ENCODE measurements around the gene SLC9A1.
"Not testable (repeated sequence)": the region's sequence is repeated elsewhere in the genome, so short reads cannot be mapped to it uniquely, and the experiment has no call there.

Gene SLC9A1

GRCh38 chr1:27132624-27133023 lies 22.3 kb downstream of the SLC9A1 start:
- no peak for DNase-seq (ENCODE audit: low read depth)

DNA sequence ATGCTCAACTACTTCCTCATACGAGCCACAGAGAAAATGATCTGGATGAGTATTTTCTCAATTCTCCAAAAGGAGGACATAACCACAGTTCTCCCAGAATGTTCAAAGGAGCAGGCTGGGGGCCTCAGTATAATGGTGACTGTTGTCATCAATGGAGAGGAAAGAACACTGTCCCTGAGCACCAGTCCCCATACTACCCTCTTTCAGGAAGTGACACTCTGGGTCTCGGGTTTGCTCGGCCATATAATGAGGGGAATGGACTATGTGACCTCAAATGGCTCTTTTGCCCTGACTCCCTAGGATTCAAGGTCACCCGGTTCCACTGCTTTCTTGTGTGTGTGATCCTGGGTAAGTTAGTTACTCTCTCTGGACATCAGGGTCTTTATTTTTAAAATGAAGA lies 22.8 kb downstream of the SLC9A1 start:
- DNase-seq (ENCODE audit: low read depth): no peak

DNA sequence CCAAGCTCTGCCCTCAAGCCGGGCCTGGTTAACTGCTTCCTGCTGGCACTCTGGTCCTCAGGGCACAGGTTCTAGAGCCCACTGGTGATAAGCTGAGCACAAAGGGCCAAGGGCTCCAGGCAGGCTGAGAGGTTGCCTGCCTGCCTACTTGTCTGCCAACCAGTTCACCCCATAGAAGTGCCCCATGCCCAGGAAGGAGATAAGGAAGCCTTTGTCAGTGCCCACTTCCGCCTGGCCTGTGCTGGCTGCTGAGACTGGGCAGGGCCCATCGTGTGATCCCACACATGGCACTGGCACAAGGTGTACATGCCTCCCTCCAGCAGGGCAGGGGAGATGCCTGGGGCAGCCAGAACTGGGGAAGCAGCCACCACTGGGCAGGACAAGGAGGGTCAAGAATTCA lies 24.1 kb downstream of the SLC9A1 start:
- no peak for DNase-seq (ENCODE audit: low read depth)

GRCh38 chr1:27129225-27129624 lies 25.7 kb downstream of the SLC9A1 start:
- DNase-seq (ENCODE audit: low read depth): no peak

DNA sequence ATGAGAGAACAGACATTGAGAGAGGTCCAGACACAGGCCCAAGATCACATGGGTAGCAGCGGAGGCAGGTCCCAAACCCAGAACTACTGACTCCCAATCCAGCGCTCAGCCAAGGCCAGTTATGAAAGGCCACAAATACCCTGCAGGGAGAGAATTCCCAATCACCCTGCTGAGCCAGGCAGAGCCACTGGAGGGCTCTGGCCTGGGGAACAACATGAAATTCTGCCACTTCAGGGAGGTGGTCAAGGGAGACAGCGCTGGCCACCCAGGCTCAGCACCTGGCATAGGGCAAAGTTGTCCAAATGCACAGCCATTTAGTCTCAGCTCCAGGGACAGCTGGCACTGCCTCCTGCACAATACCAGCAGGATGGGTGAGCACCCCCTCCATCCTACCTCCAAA lies 27.5 kb downstream of the SLC9A1 start:
- no peak for DNase-seq (ENCODE audit: low read depth)

DNA sequence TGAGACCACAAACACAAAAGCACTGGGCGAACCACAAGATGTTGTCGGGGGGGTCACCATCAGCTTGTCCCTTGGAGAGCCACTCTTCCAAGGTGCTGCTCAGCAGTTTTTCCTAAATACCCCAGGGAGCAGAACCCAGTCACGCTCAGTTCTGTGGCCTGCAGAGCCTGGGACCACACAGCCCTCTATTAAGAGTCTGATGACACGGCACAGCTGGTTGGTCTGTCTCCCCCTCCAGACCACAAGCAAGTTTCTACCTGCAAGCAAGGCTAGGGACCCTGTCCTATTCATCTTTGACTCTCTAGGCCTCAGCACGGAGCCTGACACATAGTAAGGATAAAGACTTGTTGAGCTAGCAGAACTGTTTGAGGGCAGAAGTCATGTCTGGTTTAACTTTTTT lies 28.5 kb downstream of the SLC9A1 start:
- DNase-seq (ENCODE audit: low read depth): no peak

GRCh38 chr1:27125125-27125524 lies 29.8 kb downstream of the SLC9A1 start:
- not testable (repeated sequence) for DNase-seq (ENCODE audit: low read depth)

- DNase-seq (ENCODE audit: low read depth): no peak
Measured at GRCh38 chr1:27124405-27124804, 30.5 kb downstream of the SLC9A1 start.

GRCh38 chr1:27122652-27123051 lies 32.3 kb downstream of the SLC9A1 start:
- peak; percentile 40 for DNase-seq (ENCODE audit: low read depth)

GRCh38 chr1:27120854-27121253 lies 34.1 kb downstream of the SLC9A1 start:
- no peak for DNase-seq (ENCODE audit: low read depth)

DNA sequence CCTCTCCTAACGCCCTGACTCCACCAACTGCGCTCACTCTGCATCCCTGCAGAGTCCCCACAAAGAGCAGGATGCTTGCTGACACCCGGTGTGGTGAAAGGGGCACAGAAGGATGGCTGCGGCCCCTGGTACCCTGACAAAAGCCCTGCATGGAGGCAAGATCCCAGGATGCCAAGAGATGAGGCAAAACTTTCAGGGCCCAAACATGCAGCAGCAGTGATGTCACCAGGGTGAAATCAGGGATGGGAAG lies 36.6 kb downstream of the SLC9A1 start:
- no peak for DNase-seq (ENCODE audit: low read depth)

- no peak for DNase-seq (ENCODE audit: low read depth)
Measured at GRCh38 chr1:27117733-27118439, 37.0 kb downstream of the SLC9A1 start.

GRCh38 chr1:27116697-27117096 lies 38.2 kb downstream of the SLC9A1 start:
- DNase-seq (ENCODE audit: low read depth): peak; percentile 40

DNA sequence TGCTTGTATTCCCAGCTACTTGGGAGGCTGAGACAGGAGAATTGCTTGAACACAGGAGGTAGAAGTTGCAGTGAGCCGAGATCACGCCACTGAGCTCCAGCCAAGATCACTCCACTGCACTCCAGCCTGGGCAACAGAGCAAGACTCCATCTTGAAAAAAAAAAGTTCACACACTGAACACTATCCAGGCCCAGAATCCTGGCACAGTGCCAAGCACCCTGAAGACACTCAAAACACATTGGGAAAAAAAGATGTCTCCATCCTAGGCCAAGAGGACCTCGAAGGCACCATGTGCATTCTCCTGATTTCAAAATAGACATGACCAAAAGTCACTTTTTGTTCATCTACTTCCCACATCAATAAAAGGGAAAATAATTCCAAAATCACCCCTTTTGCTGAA lies 38.7 kb downstream of the SLC9A1 start:
- DNase-seq (ENCODE audit: low read depth): no peak

- no peak for DNase-seq (ENCODE audit: low read depth)
Measured at GRCh38 chr1:27114546-27114945, 40.4 kb downstream of the SLC9A1 start.

GRCh38 chr1:27113861-27114260 lies 41.1 kb downstream of the SLC9A1 start:
- no peak for DNase-seq (ENCODE audit: low read depth)

- DNase-seq (ENCODE audit: low read depth): peak; percentile 99
Measured at GRCh38 chr1:27111626-27112573, 43.0 kb downstream of the SLC9A1 start.

GRCh38 chr1:27109103-27109822 lies 45.7 kb downstream of the SLC9A1 start:
- DNase-seq (ENCODE audit: low read depth): no peak

DNA sequence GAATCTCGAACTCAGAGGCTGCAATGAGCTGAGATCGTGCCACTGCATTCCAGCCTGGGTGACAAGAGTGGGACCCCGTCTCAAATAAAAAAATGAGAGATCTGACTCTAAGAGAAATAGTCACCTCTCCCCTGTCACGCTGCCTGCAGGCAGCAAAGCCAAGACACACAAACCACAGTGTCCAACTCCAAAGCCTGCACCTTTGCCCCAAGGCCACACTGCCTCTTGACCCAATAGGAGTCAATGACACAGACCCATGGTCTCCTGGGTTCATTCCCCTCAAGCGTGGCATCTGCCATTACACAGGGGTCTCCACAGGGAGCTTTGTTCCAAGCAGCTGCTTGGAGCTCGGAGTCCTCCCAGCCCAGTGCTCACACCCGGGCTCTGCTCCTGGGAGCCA lies 46.3 kb downstream of the SLC9A1 start:
- DNase-seq (ENCODE audit: low read depth): no peak

DNA sequence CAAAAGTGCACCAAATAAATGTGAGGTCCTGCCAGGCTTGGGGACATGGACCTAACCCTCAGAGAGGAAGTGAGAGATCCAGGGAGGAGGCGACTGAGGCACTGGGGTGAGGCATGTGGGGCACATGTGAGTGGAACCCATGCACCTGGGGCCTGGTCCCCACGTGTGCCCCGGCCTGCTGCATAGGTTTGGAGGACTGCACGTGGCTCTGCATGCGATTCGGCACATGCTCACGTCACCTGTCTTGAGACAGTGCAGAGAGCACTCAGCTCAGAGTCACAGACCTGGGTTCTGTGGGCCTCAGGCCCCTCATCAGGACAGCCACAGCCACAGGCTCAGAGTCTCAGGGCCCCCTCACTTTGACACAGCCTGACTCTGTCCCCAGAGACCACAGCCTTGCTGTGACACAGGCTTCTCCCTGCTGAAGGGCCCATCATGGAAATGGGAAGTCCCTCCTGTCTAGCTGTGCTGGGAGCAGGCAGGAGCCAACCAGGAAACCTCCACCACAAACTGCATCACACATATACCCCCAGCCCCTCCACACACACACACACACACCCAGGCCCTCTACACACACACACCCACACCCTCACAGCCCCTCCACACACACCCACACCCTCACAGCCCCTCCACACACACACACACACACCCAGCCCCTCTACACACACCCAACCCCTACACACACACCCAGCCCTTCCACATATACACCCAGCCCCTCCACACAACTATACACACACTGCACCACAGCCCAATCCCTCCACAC lies 48.2 kb downstream of the SLC9A1 start:
- DNase-seq (ENCODE audit: low read depth): no peak

DNA sequence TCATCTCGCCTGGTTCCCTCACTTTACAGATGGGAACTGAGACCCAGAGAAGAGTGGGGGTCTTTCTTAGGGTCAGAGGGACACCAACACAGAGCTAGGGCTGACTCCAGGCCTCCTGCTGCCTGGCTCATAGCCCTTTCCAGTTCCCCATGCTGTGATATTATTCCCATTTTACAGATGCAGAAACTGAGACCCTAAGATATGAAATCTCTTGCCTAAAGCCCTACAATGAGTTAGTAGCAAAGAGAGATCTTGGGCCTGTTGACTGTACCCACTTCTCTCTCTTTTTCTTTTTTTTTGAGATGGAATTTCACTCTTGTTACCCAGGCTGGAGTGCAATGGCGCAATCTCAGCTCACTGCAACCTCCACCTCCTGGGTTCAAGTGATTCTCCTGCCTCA lies 49.9 kb downstream of the SLC9A1 start:
- no peak for DNase-seq (ENCODE audit: low read depth)

DNA sequence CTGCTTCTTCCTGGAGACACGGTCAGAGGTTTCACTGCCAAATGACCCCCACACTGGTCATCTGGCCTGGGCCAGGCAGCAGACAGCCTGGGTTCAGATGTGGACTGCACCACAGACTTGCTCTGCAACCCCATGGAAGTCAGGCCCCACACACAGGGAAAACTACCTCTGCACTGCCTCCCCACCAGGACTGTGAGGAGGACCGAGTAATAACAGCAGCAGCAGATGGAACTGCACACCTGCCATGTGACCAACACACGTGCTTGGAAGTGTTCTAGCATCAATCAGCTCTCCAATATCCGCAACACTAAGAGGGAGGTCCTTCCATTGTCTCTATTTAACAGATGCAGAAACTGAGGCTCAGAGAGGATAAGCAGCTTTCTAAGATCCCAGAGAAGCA lies 51.4 kb downstream of the SLC9A1 start:
- no peak for DNase-seq (ENCODE audit: low read depth)

Data from HS-5 (cell line).